Measurements from ENCODE around the gene LUM.

The LUM gene

DNA sequence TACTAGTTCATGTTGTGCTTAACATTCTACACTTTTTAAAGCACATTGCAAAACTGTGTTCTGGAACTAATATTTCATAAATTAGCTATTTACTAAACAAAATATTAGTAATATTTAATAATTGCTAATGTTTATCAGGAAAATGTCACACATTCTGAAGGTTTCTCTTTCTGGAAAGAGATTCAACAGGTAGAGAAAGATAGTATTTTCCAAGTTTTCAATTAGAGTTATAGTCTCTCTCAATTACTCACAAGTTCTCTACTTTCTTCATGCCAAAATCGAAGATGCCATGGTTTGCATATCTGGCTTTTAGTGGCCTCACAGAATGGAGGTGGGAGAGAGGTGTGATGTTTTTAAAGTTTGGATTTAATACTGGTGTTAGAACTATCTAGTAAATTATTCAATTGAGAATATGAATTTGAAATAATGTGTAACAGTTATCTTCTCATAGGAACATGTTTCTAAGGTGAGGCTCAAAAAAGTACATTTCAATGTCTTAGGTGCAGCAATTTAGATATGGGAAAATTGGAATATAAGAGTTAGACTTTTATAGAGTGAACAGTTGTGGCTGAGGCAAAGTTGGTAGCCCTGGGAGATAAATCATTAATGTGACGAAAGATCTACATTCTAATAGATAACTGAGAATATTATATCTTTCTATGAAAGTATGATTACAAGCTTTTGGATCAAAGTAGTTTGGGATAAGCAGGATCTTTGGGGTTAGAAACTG is 1.5 kb downstream of the LUM start:
- H3K4me3 ChIP-seq (ENCODE audit: low read depth, low read length) = no peak overlapping the region
- no peak for DNase-seq (ENCODE audit: low read depth)
- no peak for TF ChIP-seq CTCF (IDR thresholded peaks at IDR 0.05; ENCODE audit: low read depth, low read length, missing control alignments)

DNA sequence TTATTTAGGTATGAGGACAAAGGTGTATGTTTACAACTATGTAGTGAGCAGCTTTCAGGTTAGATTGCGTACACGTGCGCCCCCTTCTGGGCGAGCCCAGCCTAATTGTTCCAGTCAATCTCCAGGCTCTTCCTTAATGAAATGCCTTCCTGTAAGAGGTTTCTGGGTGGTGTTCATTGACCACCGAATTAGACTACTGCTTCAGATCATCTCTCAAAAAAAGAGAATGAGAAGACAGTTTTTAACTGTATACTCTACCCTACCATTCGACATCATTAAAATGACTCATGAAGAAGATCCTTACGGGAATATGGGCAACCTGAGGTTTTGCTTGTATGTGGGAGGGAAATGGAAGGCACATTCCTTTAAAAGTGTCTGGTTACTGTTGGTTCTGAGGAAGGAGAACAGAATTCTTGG is 2.1 kb downstream of the LUM start:
- no peak for DNase-seq (ENCODE audit: low read depth)
- no peak overlapping the region for H3K4me3 ChIP-seq (ENCODE audit: low read depth, low read length)
- peak; percentile 75 for TF ChIP-seq CTCF (IDR thresholded peaks at IDR 0.05; ENCODE audit: low read depth, low read length, missing control alignments)

DNA sequence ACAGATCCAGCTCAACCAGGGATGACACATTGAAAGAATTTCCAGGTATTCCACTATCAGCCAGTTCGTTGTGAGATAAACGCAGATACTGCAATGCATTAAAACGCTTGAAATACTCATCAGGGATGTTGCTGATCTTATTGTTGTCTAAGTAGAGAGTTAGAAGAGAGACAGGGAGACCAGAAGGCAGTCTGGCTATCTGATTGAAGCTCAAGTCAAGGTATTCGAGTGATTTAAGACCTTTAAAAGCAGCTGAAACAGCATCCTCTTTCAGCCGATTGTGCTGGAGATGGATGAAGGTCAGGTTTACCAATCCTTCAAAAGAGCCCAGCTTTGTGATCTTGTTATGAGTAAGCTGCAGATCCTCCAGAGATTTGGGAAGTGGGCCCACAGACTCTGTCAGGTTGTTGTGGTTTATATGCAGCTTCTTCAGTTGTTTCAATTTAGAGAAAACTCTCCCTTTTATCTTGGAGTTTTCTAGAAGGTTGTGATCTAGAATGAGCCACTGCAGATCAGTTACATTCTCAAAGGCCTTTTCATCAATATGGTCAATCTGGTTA is 3.0 kb downstream of the LUM start:
- no peak for TF ChIP-seq CTCF (IDR thresholded peaks at IDR 0.05; ENCODE audit: low read depth, low read length, missing control alignments)
- no peak overlapping the region for H3K4me3 ChIP-seq (ENCODE audit: low read depth, low read length)
- no peak for DNase-seq (ENCODE audit: low read depth)

GRCh38 chr12:91106283-91106682 is 5.0 kb downstream of the LUM start:
- no peak overlapping the region for H3K4me3 ChIP-seq (ENCODE audit: low read depth, low read length)
- no peak for DNase-seq (ENCODE audit: low read depth)
- TF ChIP-seq CTCF (IDR thresholded peaks at IDR 0.05; ENCODE audit: low read depth, low read length, missing control alignments) = no peak

GRCh38 chr12:91105807-91106206 is 5.5 kb downstream of the LUM start:
- H3K4me3 ChIP-seq (ENCODE audit: low read depth, low read length) = no peak overlapping the region
- no peak for TF ChIP-seq CTCF (IDR thresholded peaks at IDR 0.05; ENCODE audit: low read depth, low read length, missing control alignments)
- no peak for DNase-seq (ENCODE audit: low read depth)

GRCh38 chr12:91104812-91105466 is 6.4 kb downstream of the LUM start:
- TF ChIP-seq CTCF (IDR thresholded peaks at IDR 0.05; ENCODE audit: low read depth, low read length, missing control alignments) = no peak
- DNase-seq (ENCODE audit: low read depth) = no peak
- H3K4me3 ChIP-seq (ENCODE audit: low read depth, low read length) = no peak overlapping the region
